GM23338 (cell line): ENCODE measurements around the gene MTFR1L. TPM values are rescaled to one million over a fixed set of nuclear protein-coding genes. Genes with fewer than 3 reads are reported as not detected.

Experiments used
- ATAC-seq: fragments of 200-7000 bp; cut with Tn5 transposase; 3 replicates; pipeline ENCODE4 v1.9.1; 2020
- DNase-seq: peaks from one replicate; pipeline ENCODE4 v3.0.0-alpha.2; 2015; ENCODE audit warnings: low spot score
- H2AFZ ChIP-seq: fragments of 200-600 bp; sonication (generic); 2 replicates; pipeline ENCODE4 v1.8.0; 2016; ENCODE audit warnings: antibody characterized with exemption, mild to moderate bottlenecking, moderate library complexity
- H3F3A ChIP-seq: fragments of 200-600 bp; sonication (generic); replicated peaks from 2 replicates; pipeline ENCODE4 v1.8.0; 2017; ENCODE audit warnings: antibody characterized with exemption, mixed run types, low read depth
- H3K27ac ChIP-seq: fragments of 200-600 bp; sonication (generic); 2 replicates; pipeline ENCODE4 v1.6.1; 2016; ENCODE audit warnings: low read depth
- H3K27me3 ChIP-seq: fragments of 200-600 bp; sonication (generic); 2 replicates; pipeline ENCODE4 v1.8.0; 2016; ENCODE audit warnings: mild to moderate bottlenecking, mixed run types, moderate library complexity; ENCODE audit not compliant: insufficient read depth
- H3K36me3 ChIP-seq: fragments of 200-600 bp; sonication (generic); 2 replicates; pipeline ENCODE4 v1.8.0; 2016; ENCODE audit warnings: mild to moderate bottlenecking; ENCODE audit not compliant: insufficient read depth
- H3K4me1 ChIP-seq: fragments of 200-600 bp; sonication (generic); 2 replicates; pipeline ENCODE4 v1.8.0; 2016; ENCODE audit warnings: mild to moderate bottlenecking, moderate library complexity; ENCODE audit not compliant: insufficient read depth
- H3K4me2 ChIP-seq: fragments of 200-600 bp; sonication (generic); 2 replicates; pipeline ENCODE4 v1.7.1; 2017; ENCODE audit warnings: mixed run types
- H3K4me3 ChIP-seq: fragments of 200-600 bp; sonication (generic); 2 replicates; pipeline ENCODE4 v1.6.1; 2016; ENCODE audit warnings: mixed run types
- H3K79me2 ChIP-seq: fragments of 200-600 bp; sonication (generic); replicated peaks from 2 replicates; pipeline ENCODE4 v1.8.0; 2017; ENCODE audit warnings: mild to moderate bottlenecking; ENCODE audit not compliant: insufficient read depth
- H3K9me2 ChIP-seq: fragments of 200-600 bp; sonication (generic); 2 replicates; pipeline ENCODE4 v1.8.0; 2017; ENCODE audit not compliant: insufficient read depth
- H4K20me1 ChIP-seq: fragments of 200-600 bp; sonication (generic); replicated peaks from 2 replicates; pipeline ENCODE4 v1.8.0; 2017; ENCODE audit warnings: mild to moderate bottlenecking; ENCODE audit not compliant: insufficient read depth
- H3K27ac Mint-ChIP-seq: 2 replicates; pipeline ENCODE4 v1.8.0; 2020; ENCODE audit warnings: inconsistent platforms, mild to moderate bottlenecking, moderate library complexity, mixed read lengths
- H3K27me3 Mint-ChIP-seq: 3 replicates; pipeline ENCODE4 v1.8.0; 2022; ENCODE audit warnings: low read depth, mild to moderate bottlenecking, moderate library complexity, mixed read lengths, inconsistent platforms; ENCODE audit not compliant: insufficient read depth, poor library complexity
- H3K36me3 Mint-ChIP-seq: 3 replicates; pipeline ENCODE4 v1.8.0; 2021; ENCODE audit warnings: low read depth, mild to moderate bottlenecking, inconsistent platforms, moderate library complexity, mixed read lengths
- H3K4me1 Mint-ChIP-seq: 3 replicates; pipeline ENCODE4 v1.8.0; 2020; ENCODE audit warnings: mild to moderate bottlenecking, inconsistent platforms, mixed read lengths
- H3K4me3 Mint-ChIP-seq: 3 replicates; pipeline ENCODE4 v1.8.0; 2021; ENCODE audit warnings: moderate library complexity, mild to moderate bottlenecking, inconsistent platforms, mixed read lengths
- H3K9me3 Mint-ChIP-seq: 3 replicates; pipeline ENCODE4 v1.8.0; 2020; ENCODE audit warnings: moderate library complexity, mild to moderate bottlenecking, inconsistent platforms, mixed read lengths
- CREB1 ChIP-seq: fragments of 250-450 bp; sonication (Bioruptor Pico); IDR thresholded peaks from 2 replicates; pipeline ENCODE4 v1.5.0; 2020; ENCODE audit warnings: low read depth, mild to moderate bottlenecking, moderate library complexity
- CTCF ChIP-seq, 2 experiments: fragments of 200-600 bp in 1 of 2; sonication (generic) in 1 of 2; conservative IDR thresholded peaks; 2 replicates each; pipeline versions ENCODE4 v1.5.1 to v1.6.1; 2016 to 2017; ENCODE audit warnings: antibody characterized with exemption in 2 of 2, low read depth in 2 of 2, mild to moderate bottlenecking in 2 of 2, moderate library complexity in 1 of 2
- JUNB ChIP-seq: IDR thresholded peaks from one replicate; pipeline ENCODE4 v1.6.1; 2016; ENCODE audit warnings: antibody characterized with exemption; ENCODE audit not compliant: unreplicated experiment
- STAT1 ChIP-seq: IDR thresholded peaks from one replicate; pipeline ENCODE4 v1.6.1; 2016; ENCODE audit warnings: antibody characterized with exemption; ENCODE audit not compliant: unreplicated experiment
- ZNF114 ChIP-seq: fragments of 250-450 bp; sonication (Bioruptor Pico); IDR thresholded peaks from 2 replicates; pipeline ENCODE4 v1.5.0; 2020; ENCODE audit warnings: mild to moderate bottlenecking, moderate library complexity
- ZNF331 ChIP-seq: fragments of 250-450 bp; sonication (Bioruptor Pico); IDR thresholded peaks from 2 replicates; pipeline ENCODE4 v1.5.0; 2020; ENCODE audit warnings: low read depth, mild to moderate bottlenecking, moderate library complexity
- ZNF462 ChIP-seq: fragments of 250-450 bp; sonication (Bioruptor Pico); IDR thresholded peaks from 2 replicates; pipeline ENCODE4 v1.5.0; 2020; ENCODE audit warnings: mild to moderate bottlenecking, moderate library complexity
- polyA plus RNA-seq: library from polyadenylated mRNA; unstranded; fragments of >200 nt; fragmentation: Nextera tagmentation; extraction: Ambion mirVana; gene quantifications from 2 replicates; pipeline ENCODE4 v1.2.1, GENCODE V29; 2016
- total RNA-seq: library from RNA; depleted of rRNA; stranded (reverse); fragments of >200 nt; shearing (Covaris generic); gene quantifications from 2 replicates; pipeline ENCODE4 v1.2.3, GENCODE V29; 2014

MTFR1L gene
- total and polyA plus RNA-seq, 2 experiments from 2014 or later: 14.8 to 22.7 TPM

- TF ChIP-seq ZNF462 (CRISPR knock-in tag): no peak
- no peak; a peak in 1 of 4 replicates for TF ChIP-seq CTCF (conservative IDR thresholded peaks at IDR 0.05; ENCODE audit: low read depth in 2 of 2)
These were observed 43.9 kb downstream of the MTFR1L start (continued) for GRCh38 chr1:25863486-25864262.

DNA sequence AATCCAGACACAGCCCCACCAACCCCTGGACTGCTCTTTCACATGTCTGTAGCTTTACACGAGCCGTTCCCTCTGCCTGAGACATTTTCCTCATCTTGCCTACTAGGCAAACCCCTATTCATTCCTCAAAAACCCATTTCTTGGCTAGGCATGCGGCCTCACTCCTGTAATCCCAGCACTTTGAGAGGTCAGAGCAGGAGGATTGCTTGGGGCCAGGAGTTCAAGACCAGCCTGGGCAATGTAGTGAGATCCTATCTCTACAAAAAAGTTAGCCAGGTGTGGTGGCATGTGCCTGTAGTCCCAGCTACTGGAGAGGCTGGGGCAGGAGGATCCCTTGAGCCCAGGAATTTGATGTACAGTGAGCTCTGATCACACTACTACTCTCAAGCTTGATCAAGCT is 44.7 kb downstream of the MTFR1L start:
- Mint-ChIP-seq H3K4me1 (peaks cover 20% of the 10 kb centered on the region), H3K4me3 (no peak overlapping the region; the same call in 2 of the 3 replicates), H3K36me3 (peaks cover 2% of the 10 kb centered on the region; the same call in 1 of the 3 replicates), H3K27me3 (peaks cover 4% of the 10 kb centered on the region), H3K27ac (no peak overlapping the region), H3K9me3 (no peaks in the 10 kb centered on the region)
- H3K4me2 ChIP-seq: no peak overlapping the region
- H3K27me3 ChIP-seq: no peaks in the 10 kb centered on the region
- no peak overlapping the region for H2AFZ ChIP-seq
- H3K4me3 ChIP-seq: no peak overlapping the region
- peaks cover 20% of the 10 kb centered on the region for H3K4me1 ChIP-seq
- H3K79me2 ChIP-seq: no peaks in the 10 kb centered on the region
- ATAC-seq (no peak), DNase-seq (no peak)
- no peaks in the 10 kb centered on the region for H3K9me2 ChIP-seq
- H3K36me3 ChIP-seq: no peaks in the 10 kb centered on the region
- H3K27ac ChIP-seq: no peak overlapping the region
- no peaks in the 10 kb centered on the region for H4K20me1 ChIP-seq
- H3F3A ChIP-seq: no peaks in the 10 kb centered on the region
- TF ChIP-seq ZNF114 (CRISPR knock-in tag): no peak
- no peak for TF ChIP-seq ZNF462 (CRISPR knock-in tag)
- no peak for TF ChIP-seq STAT1
- TF ChIP-seq CREB1 (CRISPR knock-in tag): no peak
- TF ChIP-seq JUNB: no peak
- no peak for TF ChIP-seq ZNF331 (CRISPR knock-in tag)
